HL-60 (cell line): ENCODE results near the gene CALHM2.

ENCODE experiments used
- CTCF ChIP-seq: IDR thresholded peaks from one replicate; pipeline ENCODE4 v1.5.1; 2011; ENCODE audit warnings: low read length, control low read depth, inconsistent platforms; ENCODE audit not compliant: insufficient read depth
- GABPA ChIP-seq: IDR thresholded peaks from 2 replicates; pipeline ENCODE4 v1.6.1; 2012; ENCODE audit warnings: low read depth
- POLR2AphosphoS5 ChIP-seq: IDR thresholded peaks from 2 replicates; pipeline ENCODE4 v1.6.1; 2012; ENCODE audit warnings: low read depth
- TF ChIP-seq, protein P1 (sequence below): IDR thresholded peaks from 2 replicates; pipeline ENCODE4 v1.6.1; 2012; ENCODE audit warnings: low read depth; ENCODE audit not compliant: insufficient replicate concordance

GRCh38 chr10:103454026-103454425 is 1.9 kb upstream of the CALHM2 start:
- no peak for TF ChIP-seq POLR2AphosphoS5
- TF ChIP-seq, protein P1, sequence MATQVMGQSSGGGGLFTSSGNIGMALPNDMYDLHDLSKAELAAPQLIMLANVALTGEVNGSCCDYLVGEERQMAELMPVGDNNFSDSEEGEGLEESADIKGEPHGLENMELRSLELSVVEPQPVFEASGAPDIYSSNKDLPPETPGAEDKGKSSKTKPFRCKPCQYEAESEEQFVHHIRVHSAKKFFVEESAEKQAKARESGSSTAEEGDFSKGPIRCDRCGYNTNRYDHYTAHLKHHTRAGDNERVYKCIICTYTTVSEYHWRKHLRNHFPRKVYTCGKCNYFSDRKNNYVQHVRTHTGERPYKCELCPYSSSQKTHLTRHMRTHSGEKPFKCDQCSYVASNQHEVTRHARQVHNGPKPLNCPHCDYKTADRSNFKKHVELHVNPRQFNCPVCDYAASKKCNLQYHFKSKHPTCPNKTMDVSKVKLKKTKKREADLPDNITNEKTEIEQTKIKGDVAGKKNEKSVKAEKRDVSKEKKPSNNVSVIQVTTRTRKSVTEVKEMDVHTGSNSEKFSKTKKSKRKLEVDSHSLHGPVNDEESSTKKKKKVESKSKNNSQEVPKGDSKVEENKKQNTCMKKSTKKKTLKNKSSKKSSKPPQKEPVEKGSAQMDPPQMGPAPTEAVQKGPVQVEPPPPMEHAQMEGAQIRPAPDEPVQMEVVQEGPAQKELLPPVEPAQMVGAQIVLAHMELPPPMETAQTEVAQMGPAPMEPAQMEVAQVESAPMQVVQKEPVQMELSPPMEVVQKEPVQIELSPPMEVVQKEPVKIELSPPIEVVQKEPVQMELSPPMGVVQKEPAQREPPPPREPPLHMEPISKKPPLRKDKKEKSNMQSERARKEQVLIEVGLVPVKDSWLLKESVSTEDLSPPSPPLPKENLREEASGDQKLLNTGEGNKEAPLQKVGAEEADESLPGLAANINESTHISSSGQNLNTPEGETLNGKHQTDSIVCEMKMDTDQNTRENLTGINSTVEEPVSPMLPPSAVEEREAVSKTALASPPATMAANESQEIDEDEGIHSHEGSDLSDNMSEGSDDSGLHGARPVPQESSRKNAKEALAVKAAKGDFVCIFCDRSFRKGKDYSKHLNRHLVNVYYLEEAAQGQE = no peak
- TF ChIP-seq CTCF = no peak
- no peak for TF ChIP-seq GABPA
